Endothelial cell of umbilical vein (primary cell): ENCODE results near the gene WBP2NL. TPM values are rescaled to one million over a fixed set of nuclear protein-coding genes. Genes with fewer than 3 reads are reported as not detected.
A peak's percentile ranks its signal among the peaks of the same experiment; 100 is the strongest.

Experiments used
- BruUV-seq: library from RNA; stranded (reverse); fragments of 400-500 nt; replicated peaks from 2 replicates; lab custom pipeline; 2021; lab: Mats Ljungman, UMichigan
- CTCF ChIA-PET: fragments of 300-600, 350-600 bp; sonication (Branson Sonifier 250); formaldehyde crosslinking; loops from one replicate; lab custom pipeline; 2021; ENCODE audit warnings: antibody characterized with exemption, inconsistent platforms; lab: Charles Lee
- POLR2A ChIA-PET: fragments of 300-600, 350-600 bp; sonication (Branson Sonifier 250); formaldehyde crosslinking; loops from one replicate; lab custom pipeline; 2021; ENCODE audit warnings: antibody characterized with exemption, inconsistent platforms; lab: Charles Lee
- DNase-seq: peaks from one replicate; pipeline ENCODE4 v3.0.0-alpha.2; 2011; ENCODE audit warnings: low read depth, low spot score
- FAIRE-seq: peaks from 2 replicates; lab custom pipeline; 2011; peaks lifted over from hg19 to GRCh38; lab: Jason Lieb, UNC
- H2AFZ ChIP-seq: 2 replicates; pipeline ENCODE4 v1.6.0; 2012; ENCODE audit warnings: low read depth, low read length, control low read depth, inconsistent platforms
- H3K27ac ChIP-seq: 2 replicates; pipeline ENCODE4 v1.5.1; 2011; ENCODE audit warnings: low read depth, mild to moderate bottlenecking, control low read depth, low read length, moderate library complexity; ENCODE audit not compliant: insufficient read depth
- H3K27me3 ChIP-seq, 2 experiments: 2 replicates each; pipeline versions ENCODE4 v1.6.0 to v1.6.1; 2011; ENCODE audit warnings: low read length in 2 of 2, mixed read lengths in 1 of 2; ENCODE audit not compliant: control insufficient read depth in 2 of 2, insufficient read depth in 2 of 2
- H3K36me3 ChIP-seq, 2 experiments: 2 replicates in 1 of 2; 3 replicates in 1 of 2; pipeline ENCODE4 v1.5.1; 2011; ENCODE audit warnings: low read length in 2 of 2, mild to moderate bottlenecking in 1 of 2, moderate library complexity in 1 of 2; ENCODE audit not compliant: control insufficient read depth in 2 of 2, insufficient read depth in 2 of 2; ENCODE audit errors: extremely low read depth in 1 of 2
- H3K4me1 ChIP-seq: 3 replicates; pipeline ENCODE4 v1.5.1; 2011; ENCODE audit warnings: mild to moderate bottlenecking, low read length; ENCODE audit not compliant: control insufficient read depth, insufficient read depth; ENCODE audit errors: extremely low read depth
- H3K4me2 ChIP-seq: 2 replicates; pipeline ENCODE4 v1.6.1; 2011; ENCODE audit warnings: low read length, control low read depth, mixed read lengths; ENCODE audit not compliant: insufficient read depth
- H3K4me3 ChIP-seq, 3 experiments: fragments of 200-600 bp in 1 of 3; sonication (generic), shearing (Covaris generic) in 1 of 3; replicated peaks in 1 of 3; 2 replicates each; pipeline ENCODE4 v1.5.1; 2011 to 2016; ENCODE audit warnings: control low read depth in 3 of 3, low read length in 3 of 3, mild to moderate bottlenecking in 2 of 3, inconsistent platforms in 1 of 3, low read depth in 1 of 3, moderate library complexity in 1 of 3; ENCODE audit not compliant: insufficient read depth in 1 of 3
- H3K79me2 ChIP-seq: 2 replicates; pipeline ENCODE4 v1.6.0; 2012; ENCODE audit warnings: low read length, inconsistent platforms; ENCODE audit not compliant: control insufficient read depth, insufficient read depth
- H3K9ac ChIP-seq: replicated peaks from 2 replicates; pipeline ENCODE3; 2011; ENCODE audit warnings: low read length, control low read depth; ENCODE audit not compliant: insufficient read depth; ENCODE audit errors: extremely low read depth
- H3K9me1 ChIP-seq: replicated peaks from 3 replicates; pipeline ENCODE4 v1.6.0; 2011; ENCODE audit warnings: mild to moderate bottlenecking, low read length; ENCODE audit not compliant: control insufficient read depth, insufficient read depth; ENCODE audit errors: extremely low read depth
- H3K9me3 ChIP-seq: replicated peaks from 2 replicates; pipeline ENCODE4 v1.5.1; 2012; ENCODE audit warnings: low read length, inconsistent platforms; ENCODE audit not compliant: control insufficient read depth, insufficient read depth
- H4K20me1 ChIP-seq: replicated peaks from 2 replicates; pipeline ENCODE3; 2011; ENCODE audit warnings: mild to moderate bottlenecking, low read length; ENCODE audit not compliant: control insufficient read depth, insufficient read depth; ENCODE audit errors: extremely low read depth
- CTCF ChIP-seq, 2 donors: IDR thresholded peaks; 1 replicate in 1 of 2; 2 replicates in 1 of 2; pipeline ENCODE4 v1.5.1; 2011; ENCODE audit warnings: low read length in 2 of 2, mild to moderate bottlenecking in 2 of 2, moderate library complexity in 2 of 2, control low read depth in 1 of 2, inconsistent platforms in 1 of 2, low read depth in 1 of 2; ENCODE audit not compliant: insufficient read depth in 1 of 2; ENCODE audit errors: extremely low read depth in 1 of 2
- EZH2 ChIP-seq: IDR thresholded peaks from 2 replicates; pipeline ENCODE4 v1.6.1; 2012; ENCODE audit warnings: borderline replicate concordance, low read depth, mild to moderate bottlenecking, moderate library complexity, low read length, inconsistent platforms; ENCODE audit not compliant: severe bottlenecking
- FOS ChIP-seq: IDR thresholded peaks from 2 replicates; pipeline ENCODE4 v1.6.1; 2011; ENCODE audit warnings: mild to moderate bottlenecking, low read length, moderate library complexity, borderline replicate concordance; ENCODE audit not compliant: insufficient read depth
- GATA2 ChIP-seq: IDR thresholded peaks from 2 replicates; pipeline ENCODE4 v1.7.0; 2011; ENCODE audit warnings: low read depth, mild to moderate bottlenecking, moderate library complexity, mixed read lengths, low read length; ENCODE audit not compliant: insufficient read length, insufficient read depth
- JUN ChIP-seq: IDR thresholded peaks from 2 replicates; pipeline ENCODE4 v1.6.1; 2011; ENCODE audit warnings: borderline replicate concordance, low read depth; ENCODE audit not compliant: insufficient read length, insufficient read depth
- MAX ChIP-seq: IDR thresholded peaks from 2 replicates; pipeline ENCODE4 v1.6.1; 2011; ENCODE audit not compliant: insufficient read depth, insufficient read length
- MYC ChIP-seq: IDR thresholded peaks from one replicate; pipeline ENCODE4 v1.6.1; 2011; ENCODE audit warnings: mild to moderate bottlenecking, low read depth, low read length
- POLR2A ChIP-seq: IDR thresholded peaks from 2 replicates; pipeline ENCODE4 v1.6.1; 2012; ENCODE audit warnings: low read depth, mild to moderate bottlenecking, control low read depth, low read length
- POLR2AphosphoS5 ChIP-seq: IDR thresholded peaks from 2 replicates; pipeline ENCODE4 v1.6.1; 2012; ENCODE audit warnings: low read depth, mild to moderate bottlenecking, control low read depth, low read length, moderate library complexity; ENCODE audit not compliant: insufficient read depth
- dilution Hi-C: fragments of 300-500 bp; cut with MboI; formaldehyde crosslinking; loops from one replicate; pipeline ENCODE4 v1.15.0; 2019; ENCODE audit warnings: low sequenced_read_pairs; ENCODE audit not compliant: extremely low pct_ligation_motif_present
- intact Hi-C: fragments of 100-400 bp; cut with micrococcal nuclease; formaldehyde crosslinking; loops from one replicate; pipeline ENCODE4 v1.10.0; 2022
- polyA plus RNA-seq, 4 experiments: library from polyadenylated mRNA; depleted of rRNA in 3 of 4; stranded (reverse) in 3 of 4; unstranded in 1 of 4; fragments of >200 nt; gene quantifications; 2 replicates each; pipeline versions ENCODE4 v1.2.1 to v1.2.3, GENCODE V29; 2011 to 2012; ENCODE audit warnings: missing spikeins in 1 of 4
- total RNA-seq: library from RNA; stranded (reverse); gene quantifications from 2 replicates; pipeline ENCODE4 v1.2.3, GENCODE V29; 2021

The WBP2NL gene
- total and polyA plus RNA-seq, 2 donors (not counting 3 experiments of a cell fraction or from before 2014, with no cell fraction given), result 0.08 to 0.27 TPM

GRCh38 chr22:42074846-42075676 lies 76.5 kb downstream of the WBP2NL start:
- CTCF ChIA-PET, result interaction anchor here (1.1 to 1.6 kb wide), 2 partner anchors 16 to 38 kb away, joined by 3 to 10 read pairs; partner anchors contain the start of gene NDUFA6
- H3K27me3 ChIP-seq, result no peaks in the 10 kb centered on the region
- BruUV-seq, result TSS peak; percentile 23
- H2AFZ ChIP-seq, result peak overlapping the region; percentile 27
- peak overlapping the region; percentile 95 for H3K9ac ChIP-seq
- POLR2A ChIA-PET, result interaction anchor here (0.6 kb wide), 1 partner anchor 205 kb away, joined by 10 read pairs; no protein-coding TSS in a partner anchor
- H3K9me1 ChIP-seq, result no peaks in the 10 kb centered on the region
- DNase-seq (peak; percentile 14), FAIRE-seq (no peak)
- peaks cover 15% of the 10 kb centered on the region for H3K79me2 ChIP-seq
- no peaks in the 10 kb centered on the region for H3K9me3 ChIP-seq
- H3K4me1 ChIP-seq, result peaks cover 22% of the 10 kb centered on the region
- TF ChIP-seq JUN (no peak), CTCF (IDR thresholded peaks at IDR 0.05; ENCODE audit: extremely low read depth in 1 of 2, insufficient read depth in 1 of 2, low read depth in 1 of 2, low read length in 2 of 2) (no peak), MYC (no peak), GATA2 (no peak), POLR2AphosphoS5 (no peak), FOS (no peak), EZH2 (no peak), POLR2A (no peak), MAX (no peak)
- H3K4me3 ChIP-seq, result peak overlapping the region; percentile 50 to 80 (median 65)
- no peaks in the 10 kb centered on the region for H4K20me1 ChIP-seq
- peak overlapping the region; percentile 79 for H3K4me2 ChIP-seq
- peak overlapping the region; percentile 83 for H3K27ac ChIP-seq
- peaks cover 9 to 12% of the 10 kb centered on the region in 2 experiments for H3K36me3 ChIP-seq
- intact Hi-C loops (no loop called here), dilution Hi-C loops (no loop called here)
